Tracheal epithelial cell (primary cell): ENCODE measurements around the gene CASP1. TPM values are rescaled to one million over a fixed set of nuclear protein-coding genes. Genes with fewer than 3 reads are reported as not detected.

ENCODE experiments used
- total RNA-seq: library from RNA; depleted of rRNA; stranded (reverse); fragments of >200 nt; gene quantifications from 2 replicates; pipeline ENCODE4 v1.2.1, GENCODE V29; 2014

Gene CASP1
- 16.2 and 34.5 TPM in 2 replicates for total RNA-seq

GRCh38 chr11:105034813-105035620 lies at the start of gene CASP1:
Gene CASP1 (minus strand): TSS chr11:105035144. CDS start chr11:105035113, 31 bp downstream.

GRCh38 chr11:105044557-105045524 lies 9.9 kb upstream of the CASP1 start, which contains the start of gene CARD16:
Gene CARD16 (minus strand): TSS chr11:105045335. CDS start chr11:105045297, 38 bp downstream.

GRCh38 chr11:105023003-105023402 lies 11.9 kb downstream of the CASP1 start, which contains the start of gene CASP5:
Gene CASP5 (minus strand): TSS chr11:105023168. CDS start chr11:105023136, 32 bp downstream.

Other genes with a start within 250 kb of the CASP1 start
- gene CASP12, start 136.7 kb downstream of the CASP1 start, total RNA-seq = not detected in 2 replicates
- gene CASP4, start 66.6 kb downstream of the CASP1 start, total RNA-seq = 132 and 145 TPM in 2 replicates
- gene CASP5, start 12.0 kb downstream of the CASP1 start, total RNA-seq = 1.1 TPM in 1 of 2 replicates, not detected in the other
- 0.85 and 2.2 TPM in 2 replicates for gene CARD16, start 10.2 kb upstream of the CASP1 start, total RNA-seq
- gene CARD18, start 104.6 kb upstream of the CASP1 start, total RNA-seq = not detected in 2 replicates